ENCODE results near the gene CREB5.

Gene CREB5

DNA sequence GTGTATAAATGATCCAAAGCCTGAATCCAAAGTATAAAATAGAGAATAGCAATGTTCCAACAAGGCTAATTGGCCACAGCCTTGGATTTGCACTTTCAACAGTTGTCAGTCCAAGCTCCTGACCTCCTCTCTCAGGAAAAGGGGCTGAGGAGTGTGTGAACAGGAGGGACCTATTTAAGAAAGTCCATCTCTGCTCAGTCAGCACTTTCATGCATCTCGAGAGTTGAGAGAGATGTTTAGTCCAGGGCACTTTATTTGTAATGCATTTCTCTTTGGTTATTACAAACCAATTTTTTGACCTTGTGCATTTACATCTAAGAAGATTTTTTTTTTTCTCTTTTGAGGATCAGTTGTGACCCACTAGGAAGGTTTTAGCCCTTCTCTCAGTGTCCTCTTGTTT, 244.2 kb downstream of the CREB5 start:
- no peak for DNase-seq

DNA sequence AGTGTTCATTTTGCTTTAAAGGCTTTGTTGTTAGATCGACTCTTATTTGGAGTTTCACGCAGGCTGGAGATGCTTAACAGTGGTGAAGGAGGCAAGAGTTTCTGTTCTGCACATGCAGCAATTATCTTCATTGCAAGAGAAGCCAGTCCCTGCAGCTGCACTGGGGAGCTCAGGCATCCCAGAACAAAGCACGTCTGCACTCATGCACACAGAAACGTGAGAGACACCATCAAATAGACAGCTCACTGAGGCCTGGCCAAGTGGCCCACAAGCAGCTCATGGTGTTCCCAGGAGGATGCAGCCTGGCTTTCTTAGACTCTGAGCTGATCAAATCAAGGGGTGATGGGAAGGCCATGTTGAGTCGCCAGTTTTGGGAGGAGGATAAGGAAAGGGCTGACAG, 246.1 kb downstream of the CREB5 start:
- no peak for DNase-seq

DNA sequence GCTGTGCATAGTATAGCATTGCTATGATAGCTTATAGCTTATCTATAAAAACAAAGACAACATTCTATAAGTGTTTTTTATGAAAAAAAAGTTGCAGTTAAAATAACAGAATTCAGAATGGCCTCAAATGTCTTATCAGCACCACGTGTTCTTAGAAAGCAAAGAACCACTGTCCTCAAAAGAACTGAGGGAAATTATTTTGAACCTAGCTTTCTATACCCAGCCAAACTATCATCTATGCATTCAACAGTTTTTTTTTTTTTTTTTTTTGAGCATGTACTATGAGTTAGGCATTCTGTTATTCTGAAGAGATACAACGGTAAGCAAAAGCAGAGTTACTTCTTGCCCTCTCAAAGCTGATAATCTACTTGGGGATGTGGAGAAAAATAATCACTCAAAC, 247.8 kb downstream of the CREB5 start:
- no peak for DNase-seq

DNA sequence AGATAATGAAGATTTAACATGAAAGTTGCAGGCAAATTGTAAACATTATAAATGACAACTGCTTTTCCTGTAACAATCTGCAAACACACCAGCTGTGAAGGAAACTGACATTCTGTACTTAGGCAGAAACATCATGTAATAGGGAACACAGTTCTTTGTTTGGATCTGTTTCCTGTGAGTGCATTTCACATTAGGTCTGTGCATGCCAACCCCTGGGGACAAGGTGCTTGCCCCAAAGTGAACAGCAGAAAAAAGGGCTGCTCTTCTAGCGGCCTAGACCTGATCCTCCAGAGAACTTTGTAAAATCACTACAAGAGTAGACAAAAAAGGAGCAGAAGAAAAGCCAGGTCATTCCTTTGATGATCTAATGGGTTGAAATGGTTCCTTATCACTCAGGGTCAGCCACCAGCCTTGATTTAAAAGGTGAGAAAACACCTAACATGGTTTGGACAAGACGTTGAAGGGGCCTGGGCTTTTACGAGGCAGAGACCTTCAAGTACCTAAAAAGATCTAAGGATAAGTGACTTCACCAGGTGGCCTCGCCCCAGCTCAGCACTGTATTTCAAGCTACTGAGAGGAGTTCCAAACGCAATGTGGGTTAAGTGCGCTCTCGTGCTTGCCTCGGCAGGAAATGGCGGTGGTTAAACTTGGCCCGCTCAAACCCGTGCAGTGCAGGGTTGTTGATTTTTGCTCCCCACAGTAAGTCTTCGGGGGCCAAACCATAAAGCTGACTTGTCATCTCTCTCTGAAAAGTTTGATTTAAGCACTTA, 249.7 kb downstream of the CREB5 start:
- no peak for DNase-seq

DNA sequence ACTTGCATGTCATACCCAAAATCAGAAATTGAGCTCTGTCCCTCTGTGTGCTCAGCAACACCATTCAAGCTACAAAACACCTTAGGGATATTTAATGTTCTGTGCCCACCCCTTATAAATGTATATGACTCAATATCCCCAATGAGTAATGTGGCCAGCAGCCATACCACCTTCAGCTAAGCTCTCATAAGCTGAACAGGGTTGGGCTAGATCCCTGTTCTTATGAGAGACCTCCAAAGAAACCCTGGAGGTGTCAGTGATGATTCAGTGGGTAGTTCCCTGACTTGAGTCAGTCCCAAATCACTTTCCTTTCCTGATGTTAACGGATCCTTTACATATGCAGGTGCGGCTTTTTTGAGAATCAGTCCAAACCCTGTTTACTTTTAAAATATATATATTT, 253.8 kb downstream of the CREB5 start:
- DNase-seq, result no peak

DNA sequence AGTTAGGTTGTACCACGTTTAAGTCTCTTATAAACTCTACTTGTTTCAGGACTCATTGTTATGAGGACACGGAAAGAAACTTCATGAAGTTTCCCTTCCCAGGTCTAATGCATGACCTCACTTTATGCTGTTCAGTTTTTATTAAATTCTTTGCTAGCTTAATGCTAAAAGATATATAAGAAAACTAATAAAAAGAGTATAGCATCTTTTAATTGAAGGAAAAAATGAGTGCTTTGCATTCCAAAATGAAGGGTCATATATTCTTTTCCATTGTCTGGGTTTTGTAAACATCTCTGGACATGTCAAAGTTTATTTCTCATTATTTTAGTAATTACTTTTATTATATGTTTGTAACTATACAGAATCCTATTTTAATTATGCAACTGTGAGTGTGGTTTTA, 255.8 kb downstream of the CREB5 start:
- DNase-seq, result no peak

DNA sequence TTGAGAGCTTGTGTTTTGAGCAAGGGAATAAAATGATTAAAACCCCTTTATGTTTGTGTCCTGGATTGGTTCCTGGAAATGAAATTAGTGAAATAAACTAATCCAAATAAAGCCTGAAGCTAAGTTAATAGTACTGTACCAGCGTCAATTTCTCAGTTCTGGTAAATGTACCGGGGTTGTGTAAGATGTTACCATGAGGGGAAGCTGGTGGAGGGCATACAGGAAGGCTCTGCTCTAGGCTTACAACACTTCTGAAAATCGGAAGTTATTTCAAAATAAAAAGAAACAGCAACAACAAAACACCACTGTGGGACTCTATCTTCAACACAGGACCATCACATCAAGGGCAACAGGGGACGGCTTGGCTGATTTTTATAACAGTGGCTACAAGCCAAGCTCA, 257.0 kb downstream of the CREB5 start:
- no peak for DNase-seq

DNA sequence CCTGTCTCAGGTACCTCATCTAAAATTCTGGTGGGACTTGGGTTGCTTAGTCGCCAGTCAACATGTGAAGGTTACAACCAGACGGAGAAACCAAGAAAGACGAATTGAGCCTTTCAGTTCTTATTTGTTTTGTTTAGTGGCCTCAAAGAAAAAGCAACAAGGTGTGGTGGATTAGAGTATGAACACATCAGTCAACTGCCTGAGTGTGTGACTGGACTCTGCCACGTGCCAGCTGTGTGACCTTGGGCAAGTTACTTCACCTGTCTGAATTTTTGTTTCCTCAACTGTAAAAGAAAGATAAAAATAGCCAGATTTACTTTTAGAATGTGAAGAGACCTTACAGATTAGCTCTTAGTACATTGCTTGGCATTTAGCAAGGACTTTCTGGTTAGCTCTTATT, 259.2 kb downstream of the CREB5 start:
- no peak for DNase-seq

DNA sequence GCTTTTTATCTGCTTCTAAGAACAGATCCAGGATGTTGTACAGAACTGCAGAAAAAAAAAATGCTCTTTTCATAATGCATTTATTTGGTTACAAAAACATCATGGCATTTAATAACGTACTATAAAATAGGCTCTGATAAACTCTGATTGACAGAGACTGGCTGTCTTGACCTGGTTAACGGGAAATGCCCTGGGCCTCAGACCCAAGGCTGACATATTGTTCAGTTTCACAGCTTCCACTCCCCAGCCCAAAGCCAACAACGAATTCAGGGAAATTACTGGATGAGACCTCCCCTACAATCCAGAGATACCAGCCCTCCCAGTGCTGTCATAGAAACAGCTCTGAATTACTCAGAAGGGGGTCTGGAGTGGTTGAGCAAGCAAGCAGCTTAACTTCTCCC, 260.1 kb downstream of the CREB5 start:
- DNase-seq, result no peak

DNA sequence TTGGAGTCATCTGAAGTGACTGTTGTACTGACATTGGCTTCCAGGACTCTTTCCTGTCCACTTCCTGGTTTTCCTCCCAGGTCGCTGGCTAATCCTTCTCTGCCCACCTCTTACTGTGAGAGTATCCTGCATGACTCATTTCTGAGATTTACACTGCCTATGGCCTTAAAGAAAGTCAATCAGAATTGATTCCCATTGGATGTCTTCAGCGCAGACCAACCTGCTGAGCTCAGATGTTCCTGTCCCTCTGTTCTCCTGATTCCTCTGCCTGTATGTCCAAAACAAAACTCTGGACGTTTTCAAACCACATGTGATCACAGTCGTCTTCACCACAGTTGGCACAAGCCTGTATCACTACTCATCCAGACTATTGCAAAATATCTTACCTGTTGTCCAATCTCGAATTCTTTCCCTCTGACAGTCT, 262.1 kb downstream of the CREB5 start:
- DNase-seq, result no peak

DNA sequence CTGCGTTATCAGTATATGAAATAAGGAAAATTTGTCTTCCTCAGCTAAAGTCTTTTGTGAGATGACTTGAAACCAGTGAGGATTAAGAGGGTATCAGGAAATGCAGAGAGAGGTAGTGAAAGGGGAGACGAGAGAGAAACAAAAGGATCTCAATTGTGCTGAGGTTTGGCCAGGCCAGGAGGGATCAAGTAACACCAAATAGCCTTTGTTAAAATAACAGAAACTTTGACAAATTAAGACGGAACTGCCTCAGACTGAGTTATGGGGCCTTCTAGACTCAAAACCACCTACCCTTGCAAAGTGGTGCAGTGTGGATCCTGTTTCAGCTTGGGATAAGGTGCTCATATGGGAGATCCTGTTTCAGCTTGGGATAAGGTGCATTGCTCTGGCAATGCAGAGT, 263.1 kb downstream of the CREB5 start:
- no peak for DNase-seq

DNA sequence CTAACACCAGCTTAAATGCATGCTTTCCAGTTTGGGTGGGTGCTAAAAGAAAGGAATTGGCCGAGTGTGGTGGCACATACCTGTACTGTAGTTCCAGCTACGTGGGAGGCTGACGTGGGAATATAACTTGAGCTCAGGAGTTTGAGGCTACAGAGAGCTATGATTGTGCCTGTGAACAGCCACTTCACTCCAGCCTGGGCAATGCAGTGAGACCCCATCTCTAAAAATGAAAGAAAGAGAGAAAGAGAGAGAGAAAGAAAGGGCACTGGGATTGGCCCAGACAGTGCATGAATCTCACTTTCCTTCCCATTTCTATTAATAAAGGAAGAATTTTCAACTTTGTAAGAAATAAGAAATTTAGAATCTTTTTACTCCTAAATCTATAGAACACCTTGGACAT, 265.4 kb downstream of the CREB5 start:
- no peak for DNase-seq

DNA sequence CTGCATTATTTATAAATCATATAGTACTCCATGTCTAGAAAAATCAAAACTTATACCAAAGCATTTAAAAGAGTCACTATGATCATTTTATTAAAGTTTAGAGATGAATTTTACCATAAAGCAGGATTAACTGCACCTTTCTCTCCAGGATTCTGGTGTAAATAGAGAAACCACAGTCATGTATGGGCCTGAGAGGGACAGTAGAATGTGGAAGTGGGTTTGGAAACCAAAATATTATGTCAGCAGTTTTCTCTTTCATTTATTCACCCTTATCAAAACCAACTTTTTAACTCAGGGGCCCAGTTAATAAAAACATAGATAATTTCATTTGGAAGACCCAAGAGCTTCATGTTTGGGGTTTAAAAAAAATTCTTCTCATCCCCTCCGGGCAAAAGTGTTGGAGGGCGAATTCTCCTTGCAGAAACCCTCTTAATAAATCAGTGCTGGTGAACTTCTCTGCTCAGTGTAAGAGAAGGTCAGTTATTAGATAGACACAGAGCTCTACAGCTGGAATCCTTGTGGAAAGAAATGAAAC, 266.2 kb downstream of the CREB5 start:
- no peak for DNase-seq

DNA sequence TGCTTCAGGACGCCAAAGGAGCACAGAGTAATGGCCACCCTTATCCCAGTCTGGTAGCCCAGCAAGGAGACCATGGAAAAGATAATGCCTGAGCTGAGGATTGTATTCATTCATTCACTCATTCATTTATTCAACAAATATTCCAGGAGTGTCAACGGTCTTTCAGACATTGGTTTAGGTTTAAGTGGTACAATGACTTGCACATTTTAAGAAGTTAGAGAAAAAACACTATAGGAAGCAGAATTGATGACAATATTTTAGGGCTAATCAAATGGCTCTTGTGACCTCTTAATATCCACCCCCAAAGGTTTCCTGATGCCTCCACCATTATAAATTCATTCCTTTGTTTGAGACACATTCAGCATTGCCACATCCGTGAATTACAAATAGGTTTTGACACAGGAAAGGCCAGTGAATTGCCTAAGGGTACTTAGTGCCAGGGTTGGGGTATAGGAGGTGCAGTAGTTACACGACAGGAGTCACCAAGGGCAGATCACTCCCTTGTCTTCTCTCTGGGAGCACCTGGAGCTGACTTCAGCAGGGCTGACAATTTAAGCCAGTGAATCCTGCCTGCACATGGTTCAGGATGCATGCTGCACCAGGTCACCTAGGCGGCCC, 269.5 kb downstream of the CREB5 start:
- no peak for DNase-seq

DNA sequence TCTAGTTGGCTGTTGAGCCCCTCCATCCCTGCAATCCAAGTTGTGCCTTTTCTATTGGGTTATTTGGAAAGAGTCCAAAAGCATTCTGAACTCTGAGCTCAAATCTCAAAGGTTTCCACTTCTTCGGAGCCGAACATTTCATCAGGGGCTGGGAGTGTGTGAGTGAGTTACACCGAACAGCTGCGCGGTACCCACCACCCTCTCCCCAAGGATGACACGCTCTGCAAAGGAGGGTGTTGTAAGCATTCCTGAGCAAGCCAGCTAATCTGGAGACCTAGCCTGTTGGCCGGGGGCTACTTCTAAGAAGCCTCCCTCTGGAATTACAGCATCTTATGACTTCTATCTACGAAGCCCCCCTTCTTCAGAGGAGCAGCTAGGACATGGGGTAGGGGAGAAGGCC, 270.5 kb downstream of the CREB5 start:
- DNase-seq, result no peak

DNA sequence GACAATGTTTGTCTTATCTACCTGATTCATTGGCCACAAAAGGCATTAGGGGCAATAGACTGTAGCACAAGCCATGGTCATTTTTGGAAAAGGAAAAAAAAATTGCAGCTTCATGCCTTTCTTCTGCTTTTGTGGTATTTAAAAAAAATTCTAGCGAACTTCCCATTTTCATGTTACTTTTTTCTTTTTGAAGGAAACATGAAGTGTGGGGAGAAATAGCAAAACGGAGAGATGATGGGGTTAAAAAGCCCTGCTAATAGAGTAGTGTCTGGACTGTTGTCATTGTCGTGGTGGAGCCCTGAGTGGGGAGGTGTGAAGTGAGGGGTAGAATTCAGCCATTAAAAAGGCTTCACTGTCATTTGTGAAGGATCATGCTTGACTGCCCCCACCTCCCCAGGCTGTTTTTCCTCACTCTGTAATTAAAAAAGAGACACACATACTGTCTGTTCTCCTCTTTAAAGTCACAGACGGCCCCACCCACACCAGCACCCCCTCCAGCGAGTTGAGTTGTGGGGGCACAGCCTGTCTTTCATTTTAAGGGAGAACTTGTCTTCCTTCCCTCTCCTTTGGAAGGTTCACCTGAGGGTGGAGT, 272.4 kb downstream of the CREB5 start:
- DNase-seq, result peak; percentile 18

DNA sequence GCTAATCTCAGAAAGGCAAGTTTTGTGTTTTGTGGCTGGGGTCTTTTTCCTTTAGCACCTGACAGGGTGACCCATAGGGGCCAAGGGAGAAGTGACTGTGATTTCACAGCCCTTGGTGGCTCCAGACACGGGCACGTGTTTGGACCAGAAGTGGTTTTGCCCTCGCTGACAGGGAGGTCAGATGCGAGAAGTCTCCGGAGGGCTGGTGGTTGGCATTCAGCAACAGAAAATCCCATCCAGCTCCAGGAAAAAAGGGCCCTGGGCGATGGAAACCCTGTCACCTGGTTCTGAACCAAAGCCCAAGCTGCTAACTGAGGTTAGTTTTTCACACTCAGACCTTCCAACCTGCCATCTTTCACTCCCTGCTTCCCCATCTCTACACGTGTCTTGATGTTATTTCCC, 272.9 kb downstream of the CREB5 start:
- no peak for DNase-seq

DNA sequence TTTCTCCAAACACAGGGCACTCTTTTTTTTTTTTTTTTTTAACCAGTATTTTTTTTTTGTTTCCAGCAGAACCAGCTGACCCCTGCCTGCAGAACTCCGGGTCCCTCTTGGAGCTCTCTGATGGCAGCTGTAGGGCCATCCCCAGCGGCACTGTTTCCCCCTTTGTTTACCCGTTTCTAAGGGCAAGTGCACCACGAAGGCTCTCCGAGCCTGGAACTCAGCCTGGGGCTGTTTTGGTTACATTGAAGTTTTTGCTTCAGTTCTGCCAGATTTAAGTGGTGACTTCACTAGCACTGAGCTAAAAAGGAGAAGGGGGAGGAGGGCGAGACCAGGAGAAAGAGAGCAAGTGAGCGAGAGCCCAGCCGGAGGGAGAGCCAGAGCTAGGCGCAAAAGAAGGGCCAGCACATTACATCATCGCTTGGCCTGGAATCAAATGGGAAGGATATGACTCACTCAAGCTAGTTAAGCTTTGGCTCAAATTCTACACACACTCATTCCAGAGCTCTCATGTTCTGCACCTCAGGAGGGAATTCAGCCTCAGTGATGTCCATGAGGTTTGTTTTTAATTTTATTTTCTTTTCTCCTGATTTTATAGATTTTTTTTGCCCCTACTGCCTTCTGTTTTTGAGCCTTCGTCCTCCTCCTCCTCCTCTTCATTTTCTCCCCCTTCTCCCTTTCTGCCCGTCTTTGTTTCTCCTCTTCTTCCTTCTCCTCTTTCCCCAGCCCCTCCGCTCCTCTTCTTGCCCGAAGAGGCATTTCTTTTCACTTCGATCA, 273.5 kb downstream of the CREB5 start:
- peak; percentile 63 for DNase-seq

DNA sequence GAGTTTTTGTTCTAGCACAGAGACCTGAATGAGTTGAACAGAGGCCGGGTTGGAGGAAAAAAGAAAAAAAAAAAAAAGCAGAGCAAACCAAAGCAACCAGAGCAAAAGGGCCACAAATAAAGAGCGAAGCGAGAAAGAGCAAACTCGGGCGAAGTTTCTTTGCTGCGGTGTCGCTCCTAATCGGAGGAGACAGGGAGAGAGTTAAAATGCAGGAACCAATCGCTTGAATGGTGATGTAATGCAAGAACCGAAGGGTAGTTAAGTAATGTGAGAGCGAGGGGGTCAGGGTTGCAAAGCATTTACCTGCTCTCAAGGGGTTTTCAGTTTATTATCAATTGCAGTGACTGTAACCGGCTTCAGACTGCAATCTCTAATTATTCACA, 274.1 kb downstream of the CREB5 start:
- DNase-seq, result no peak

DNA sequence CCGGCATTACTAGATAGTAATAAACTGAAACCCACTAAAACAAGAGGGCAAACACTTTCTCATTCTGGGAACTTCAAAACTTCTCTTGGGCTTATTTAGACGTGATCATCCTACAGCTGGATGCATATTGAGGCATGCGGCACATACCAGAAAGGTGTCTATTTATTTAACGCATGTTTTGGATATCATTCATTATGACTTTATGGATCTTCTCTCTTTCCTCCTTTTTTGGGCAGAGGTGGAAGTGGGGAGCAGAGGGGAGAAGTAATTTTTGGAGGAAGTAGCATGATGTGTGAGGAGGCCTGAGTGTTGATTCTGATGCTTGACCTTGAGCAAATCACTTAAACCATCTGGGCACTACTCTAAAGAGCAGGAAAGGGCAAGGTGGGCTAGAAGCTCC, 275.2 kb downstream of the CREB5 start:
- no peak for DNase-seq

DNA sequence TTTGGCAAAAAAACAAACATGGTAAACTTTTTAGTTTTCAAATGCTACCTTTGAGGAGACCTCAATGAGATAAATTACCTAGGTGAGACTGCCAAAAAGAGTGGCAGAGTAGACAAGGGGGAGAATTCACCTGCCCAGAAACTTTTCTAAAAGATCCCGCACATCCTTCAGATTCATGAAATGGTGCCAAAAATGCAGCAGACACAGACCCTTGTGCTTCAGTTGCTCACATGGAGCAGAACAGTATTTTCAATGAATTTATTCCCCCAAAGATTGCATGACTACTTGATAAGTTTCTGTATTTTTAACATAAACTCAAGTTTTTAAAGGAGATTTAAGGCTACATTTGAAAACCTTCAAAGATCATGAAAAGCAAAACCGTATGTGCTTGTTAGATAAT, 275.9 kb downstream of the CREB5 start:
- no peak for DNase-seq

DNA sequence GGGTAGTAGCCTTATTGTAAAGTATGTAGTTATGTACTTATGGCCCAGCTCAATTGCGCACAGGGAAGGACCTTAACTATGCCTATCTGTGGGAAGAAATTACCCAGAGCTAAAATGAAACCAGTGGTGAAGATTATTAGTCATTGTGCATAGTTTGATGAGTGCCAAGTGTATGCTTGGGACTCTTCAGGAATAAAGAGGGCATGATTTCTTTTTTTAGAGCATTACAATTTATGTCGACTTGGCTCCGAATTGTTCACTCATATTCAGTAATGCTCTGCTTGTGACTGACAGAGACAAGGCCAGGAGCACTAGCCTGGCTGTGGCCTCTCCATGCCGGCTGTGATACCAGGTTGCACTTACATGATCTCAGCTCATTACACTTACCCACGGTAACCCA, 276.3 kb downstream of the CREB5 start:
- DNase-seq, result no peak

Measured in GF-D8 (cell line).